ENCODE results near the gene WDR76.

GRCh38 chr15:43868406-43868805, 41.6 kb downstream of the WDR76 start:
- TF ChIP-seq USF2 (IDR thresholded peaks at IDR 0.05; ENCODE audit: borderline replicate concordance, low read depth, low read length) (no peak), CTCF (IDR thresholded peaks at IDR 0.05) (no peak), NFIC (IDR thresholded peaks at IDR 0.05; ENCODE audit: borderline replicate concordance) (no peak), EP300 (IDR thresholded peaks at IDR 0.05; ENCODE audit: borderline replicate concordance in 1 of 2, low read depth in 1 of 2, low read length in 1 of 2) (no peak), TAF1 (IDR thresholded peaks at IDR 0.05; ENCODE audit: borderline replicate concordance, low read depth, low read length) (no peak), YY1 (IDR thresholded peaks at IDR 0.05; ENCODE audit: low read depth) (no peak)

Measured in SK-N-SH (cell line).